ENCODE measurements around the gene BAHCC1. TPM values are rescaled to one million over a fixed set of nuclear protein-coding genes. Genes with fewer than 3 reads are reported as not detected.

Gene BAHCC1
- total RNA-seq, 1 experiment from 2014 or later, result 9.9 TPM

DNA sequence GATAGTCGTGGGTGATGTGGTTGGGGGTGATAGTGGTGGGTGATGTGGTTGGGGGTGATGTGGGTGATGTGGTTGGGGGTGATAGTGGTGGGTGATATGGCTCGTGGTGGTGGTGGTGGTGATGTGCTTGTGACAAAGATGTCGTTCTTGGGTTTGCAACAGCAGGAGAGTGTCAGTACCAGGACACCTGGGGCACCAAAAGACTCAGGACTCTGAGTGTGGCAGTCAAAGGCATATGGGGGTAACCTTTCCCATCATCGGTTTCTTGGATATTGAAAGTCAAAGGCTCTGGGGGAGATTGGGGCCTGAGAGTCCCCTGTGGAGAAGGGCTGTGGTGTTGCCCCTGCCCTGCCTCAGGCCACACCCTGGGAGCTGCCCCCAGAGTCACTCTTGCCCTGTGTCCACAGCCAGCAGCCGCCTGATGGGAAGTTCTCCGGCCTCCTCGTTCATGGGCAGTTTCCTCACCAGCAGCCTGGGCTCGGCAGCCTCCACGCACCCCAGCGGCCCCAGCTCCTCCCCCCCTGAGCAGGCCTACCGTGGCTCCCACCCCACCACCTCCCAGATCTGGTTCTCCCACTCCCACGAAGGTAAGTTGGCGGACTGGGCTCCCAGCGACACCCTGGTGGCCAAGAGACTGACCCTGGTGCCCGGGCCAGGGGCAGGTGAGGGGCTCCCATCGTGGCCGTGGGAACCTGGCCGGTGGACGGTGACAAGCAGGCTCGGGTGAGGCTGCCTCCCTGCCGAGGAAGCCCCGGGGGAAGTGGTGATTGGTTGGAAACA, 31.3 kb downstream of the BAHCC1 start:
- Histone ChIP-seq H3K27me3 (ENCODE audit: low read length) (no peaks in the 10 kb centered on the region), H3K79me2 (ENCODE audit: low read length) (peaks cover 24% of the 10 kb centered on the region; the same call in 1 of the 2 replicates), H3K36me3 (ENCODE audit: low read depth, low read length) (no peaks in the 10 kb centered on the region), H3K4me3 (ENCODE audit: low read length) (no peak overlapping the region), H4K20me1 (ENCODE audit: low read length) (no peaks in the 10 kb centered on the region), H3K9me2 (replicated peaks; ENCODE audit: low read length) (no peaks in the 10 kb centered on the region), H3K4me1 (ENCODE audit: insufficient read depth, low read length) (peaks cover 32% of the 10 kb centered on the region), H3K4me2 (ENCODE audit: low read length) (no peak overlapping the region), H3K9me3 (ENCODE audit: low read length) (no peaks in the 10 kb centered on the region), H2AFZ (ENCODE audit: low read length) (no peak overlapping the region), H3F3A (ENCODE audit: low read length, unreplicated experiment) (no peaks in the 10 kb centered on the region), H3K9ac (ENCODE audit: low read length) (no peak overlapping the region), H3K27ac (ENCODE audit: low read length) (no peak overlapping the region)
- ATAC-seq, result no peak
- no peak for TF ChIP-seq EZH2 (IDR thresholded peaks at IDR 0.05; ENCODE audit: low read length, unreplicated experiment)
- TF ChIP-seq, protein P1, sequence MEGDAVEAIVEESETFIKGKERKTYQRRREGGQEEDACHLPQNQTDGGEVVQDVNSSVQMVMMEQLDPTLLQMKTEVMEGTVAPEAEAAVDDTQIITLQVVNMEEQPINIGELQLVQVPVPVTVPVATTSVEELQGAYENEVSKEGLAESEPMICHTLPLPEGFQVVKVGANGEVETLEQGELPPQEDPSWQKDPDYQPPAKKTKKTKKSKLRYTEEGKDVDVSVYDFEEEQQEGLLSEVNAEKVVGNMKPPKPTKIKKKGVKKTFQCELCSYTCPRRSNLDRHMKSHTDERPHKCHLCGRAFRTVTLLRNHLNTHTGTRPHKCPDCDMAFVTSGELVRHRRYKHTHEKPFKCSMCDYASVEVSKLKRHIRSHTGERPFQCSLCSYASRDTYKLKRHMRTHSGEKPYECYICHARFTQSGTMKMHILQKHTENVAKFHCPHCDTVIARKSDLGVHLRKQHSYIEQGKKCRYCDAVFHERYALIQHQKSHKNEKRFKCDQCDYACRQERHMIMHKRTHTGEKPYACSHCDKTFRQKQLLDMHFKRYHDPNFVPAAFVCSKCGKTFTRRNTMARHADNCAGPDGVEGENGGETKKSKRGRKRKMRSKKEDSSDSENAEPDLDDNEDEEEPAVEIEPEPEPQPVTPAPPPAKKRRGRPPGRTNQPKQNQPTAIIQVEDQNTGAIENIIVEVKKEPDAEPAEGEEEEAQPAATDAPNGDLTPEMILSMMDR (conservative IDR thresholded peaks at IDR 0.05; ENCODE audit: low read depth, low read length), result no peak
- TF ChIP-seq EZH2phosphoT487 (IDR thresholded peaks at IDR 0.05; ENCODE audit: borderline replicate concordance, low read length), result no peak
- intact Hi-C loops (cut with micrococcal nuclease), result no loop called here
- CTCF ChIA-PET, result no interaction called here
- no TSS peak for BruUV-seq (replicated peaks)
- DNase-seq, result no peak
- POLR2A ChIA-PET (ENCODE audit: unreplicated experiment), result interaction anchor here (0.6 kb wide), 1 partner anchor 29 kb away, joined by 3 read pairs; no protein-coding TSS in a partner anchor

DNA sequence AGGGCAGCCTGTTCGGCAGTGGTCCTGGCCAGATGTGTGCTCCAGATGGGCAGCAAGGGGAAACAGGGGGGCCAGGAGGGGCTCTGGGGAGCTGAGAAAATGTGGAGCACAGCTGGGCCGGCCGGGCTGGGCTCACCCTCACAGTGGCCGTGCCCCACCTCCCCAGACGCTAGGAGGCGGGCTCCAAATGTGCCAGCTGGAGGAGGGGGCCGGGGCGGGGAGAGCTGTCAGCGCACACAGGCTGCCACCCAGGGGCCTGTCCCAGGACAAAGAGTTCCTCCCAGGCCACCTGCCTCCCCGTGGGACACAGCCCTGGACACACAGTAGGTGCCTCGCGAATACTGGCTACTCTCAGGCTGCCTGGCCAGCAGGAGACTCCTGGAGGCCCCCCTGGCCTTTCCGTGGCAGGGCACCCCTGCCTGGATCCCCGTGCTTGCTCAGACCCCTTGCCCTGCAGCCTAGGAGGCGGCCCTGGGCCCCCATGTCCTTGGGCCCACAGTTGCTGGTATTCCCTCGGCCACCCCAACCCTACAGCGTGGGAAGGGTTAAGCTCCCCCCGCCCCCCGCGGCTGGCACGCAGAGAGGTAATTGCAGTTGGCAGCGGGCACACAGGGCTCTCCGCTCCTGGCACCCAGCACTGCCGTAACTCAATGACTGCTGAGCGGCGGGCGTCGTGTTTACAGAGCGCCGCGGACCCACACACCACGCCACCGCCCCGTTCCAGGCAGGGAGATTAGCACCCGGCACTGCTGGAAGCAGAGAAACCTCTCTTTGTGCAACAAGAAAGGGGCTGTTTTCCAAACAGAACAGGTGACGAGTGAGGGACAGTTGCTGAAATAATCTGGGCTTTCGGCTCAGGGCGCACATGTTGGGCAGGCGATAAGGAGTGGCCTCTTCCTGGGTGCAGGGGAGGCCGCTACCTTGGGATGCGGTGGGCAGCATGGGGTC, 32.2 kb downstream of the BAHCC1 start:
- Histone ChIP-seq H2AFZ (ENCODE audit: low read length) (no peak overlapping the region), H3K9me2 (replicated peaks; ENCODE audit: low read length) (no peaks in the 10 kb centered on the region), H3K27me3 (ENCODE audit: low read length) (no peaks in the 10 kb centered on the region), H3K9me3 (ENCODE audit: low read length) (no peaks in the 10 kb centered on the region), H3K4me2 (ENCODE audit: low read length) (no peak overlapping the region), H4K20me1 (ENCODE audit: low read length) (no peaks in the 10 kb centered on the region), H3K27ac (ENCODE audit: low read length) (no peak overlapping the region), H3K4me1 (ENCODE audit: insufficient read depth, low read length) (peaks cover 27% of the 10 kb centered on the region), H3K4me3 (ENCODE audit: low read length) (no peak overlapping the region), H3K79me2 (ENCODE audit: low read length) (peaks cover 17% of the 10 kb centered on the region; the same call in 1 of the 2 replicates), H3F3A (ENCODE audit: low read length, unreplicated experiment) (no peaks in the 10 kb centered on the region), H3K36me3 (ENCODE audit: low read depth, low read length) (no peaks in the 10 kb centered on the region), H3K9ac (ENCODE audit: low read length) (no peak overlapping the region)
- ATAC-seq (no peak), DNase-seq (no peak)
- intact Hi-C loops (cut with micrococcal nuclease), result no loop called here
- ChIA-PET POLR2A (ENCODE audit: unreplicated experiment) (no interaction called here), CTCF (no interaction called here)
- BruUV-seq (replicated peaks), result no TSS peak
- no peak for TF ChIP-seq EZH2phosphoT487 (IDR thresholded peaks at IDR 0.05; ENCODE audit: borderline replicate concordance, low read length)
- TF ChIP-seq, protein P1 (conservative IDR thresholded peaks at IDR 0.05; ENCODE audit: low read depth, low read length), result no peak
- TF ChIP-seq EZH2 (IDR thresholded peaks at IDR 0.05; ENCODE audit: low read length, unreplicated experiment), result no peak
